Measurements from ENCODE around the gene FAM209B. TPM values are rescaled to one million over a fixed set of nuclear protein-coding genes. Genes with fewer than 3 reads are reported as not detected.

Gene FAM209B
- total RNA-seq, 1 donor from 2014 or later = not detected

GRCh38 chr20:56501116-56501515 is 31.9 kb upstream of the FAM209B start:
- no peaks in the 10 kb centered on the region for H3K27me3 Mint-ChIP-seq (ENCODE audit: insufficient read depth, low read depth)
- H3K36me3 ChIP-seq = no peaks in the 10 kb centered on the region
- TF ChIP-seq CTCF (IDR thresholded peaks at IDR 0.05) (no peak), EZH2 (IDR thresholded peaks at IDR 0.05) (no peak), EZH2phosphoT487 (IDR thresholded peaks at IDR 0.05) (no peak)

GRCh38 chr20:56503916-56504315 is 29.1 kb upstream of the FAM209B start:
- DNase-seq (ENCODE audit: low spot score) = no peak
- peaks cover 3% of the 10 kb centered on the region for H3K36me3 Mint-ChIP-seq
- no peak overlapping the region for H3K27ac ChIP-seq
- no peaks in the 10 kb centered on the region for H3K27me3 ChIP-seq
- H3K9me3 ChIP-seq (ENCODE audit: low read depth) = no peaks in the 10 kb centered on the region
- no peaks in the 10 kb centered on the region for H3K36me3 ChIP-seq
- H3K9ac ChIP-seq = no peak overlapping the region
- H2AFZ ChIP-seq (replicated peaks) = no peak overlapping the region
- H3K4me2 ChIP-seq = no peak overlapping the region
- no peaks in the 10 kb centered on the region for H3K27me3 Mint-ChIP-seq (ENCODE audit: insufficient read depth, low read depth)
- TF ChIP-seq EZH2 (IDR thresholded peaks at IDR 0.05) (no peak), EZH2phosphoT487 (IDR thresholded peaks at IDR 0.05) (no peak), CTCF (IDR thresholded peaks at IDR 0.05) (no peak)
- H3K79me2 ChIP-seq (ENCODE audit: low read depth) = no peaks in the 10 kb centered on the region
- H3K9me3 Mint-ChIP-seq = no peaks in the 10 kb centered on the region
- H3K4me3 Mint-ChIP-seq = no peak overlapping the region
- H3F3A ChIP-seq (ENCODE audit: low read depth) = no peaks in the 10 kb centered on the region
- H3K4me1 Mint-ChIP-seq = peaks cover 3% of the 10 kb centered on the region
- no peaks in the 10 kb centered on the region for H3K4me1 ChIP-seq
- no peak overlapping the region for H3K4me3 ChIP-seq
- no peak overlapping the region for H3K27ac Mint-ChIP-seq
- no peaks in the 10 kb centered on the region for H4K20me1 ChIP-seq (ENCODE audit: low read depth)

More at GRCh38 chr20:56501116-56501515, 31.9 kb upstream of the FAM209B start:
- Histone ChIP-seq H3F3A (ENCODE audit: low read depth) (no peaks in the 10 kb centered on the region), H3K9me3 (ENCODE audit: low read depth) (no peaks in the 10 kb centered on the region), H2AFZ (replicated peaks) (no peak overlapping the region), H4K20me1 (ENCODE audit: low read depth) (no peaks in the 10 kb centered on the region), H3K4me3 (no peak overlapping the region), H3K4me1 (no peaks in the 10 kb centered on the region), H3K79me2 (ENCODE audit: low read depth) (no peaks in the 10 kb centered on the region), H3K27ac (no peak overlapping the region), H3K9ac (no peak overlapping the region), H3K4me2 (no peak overlapping the region), H3K27me3 (no peaks in the 10 kb centered on the region)
- Mint-ChIP-seq H3K36me3 (peaks cover 12% of the 10 kb centered on the region), H3K4me3 (no peak overlapping the region), H3K4me1 (peaks cover 3% of the 10 kb centered on the region), H3K27ac (no peak overlapping the region), H3K9me3 (no peaks in the 10 kb centered on the region)
- no peak for DNase-seq (ENCODE audit: low spot score)

- Mint-ChIP-seq H3K4me3 (no peak overlapping the region), H3K9me3 (no peaks in the 10 kb centered on the region), H3K27me3 (ENCODE audit: insufficient read depth, low read depth) (no peaks in the 10 kb centered on the region), H3K36me3 (peaks cover 3% of the 10 kb centered on the region), H3K27ac (no peak overlapping the region), H3K4me1 (peaks cover 3% of the 10 kb centered on the region)
- Histone ChIP-seq H3K79me2 (ENCODE audit: low read depth) (no peaks in the 10 kb centered on the region), H3K4me2 (no peak overlapping the region), H3K27ac (no peak overlapping the region), H4K20me1 (ENCODE audit: low read depth) (no peaks in the 10 kb centered on the region), H3K36me3 (no peaks in the 10 kb centered on the region), H3K9me3 (ENCODE audit: low read depth) (no peaks in the 10 kb centered on the region), H2AFZ (replicated peaks) (no peak overlapping the region), H3K27me3 (no peaks in the 10 kb centered on the region), H3K9ac (no peak overlapping the region), H3K4me1 (no peaks in the 10 kb centered on the region), H3K4me3 (no peak overlapping the region), H3F3A (ENCODE audit: low read depth) (no peaks in the 10 kb centered on the region)
- peak; percentile 69 for TF ChIP-seq CTCF (IDR thresholded peaks at IDR 0.05)
- no peak for TF ChIP-seq EZH2phosphoT487 (IDR thresholded peaks at IDR 0.05)
- DNase-seq (ENCODE audit: low spot score) = peak; percentile 34
These were observed 28.6 kb upstream of the FAM209B start for GRCh38 chr20:56504373-56505005.
